Breast epithelium (tissue), 3 donors: Measurements from ENCODE around the gene SFMBT2.

Experiments
- CTCF ChIP-seq, 3 donors: fragments of 450-650 bp; IDR thresholded peaks; one replicate each; pipeline ENCODE4 v1.5.1; 2016 to 2017; ENCODE audit warnings: antibody characterized with exemption in 3 of 3, mild to moderate bottlenecking in 3 of 3, moderate library complexity in 3 of 3
- POLR2A ChIP-seq: fragments of 450-650 bp; IDR thresholded peaks from one replicate; pipeline ENCODE4 v1.6.1; 2016; ENCODE audit warnings: antibody characterized with exemption, mild to moderate bottlenecking, moderate library complexity

- TF ChIP-seq CTCF (IDR thresholded peaks at IDR 0.05), result no peak
- no peak for TF ChIP-seq POLR2A
These were observed 38.3 kb downstream of the SFMBT2 start for GRCh38 chr10:7372504-7372903.
